ENCODE measurements around the gene RCAN2. TPM values are rescaled to one million over a fixed set of nuclear protein-coding genes. Genes with fewer than 3 reads are reported as not detected.

RCAN2 gene
- total and polyA plus RNA-seq, 8 donors: 1.7 to 19.0 (median 3.4) TPM

DNA sequence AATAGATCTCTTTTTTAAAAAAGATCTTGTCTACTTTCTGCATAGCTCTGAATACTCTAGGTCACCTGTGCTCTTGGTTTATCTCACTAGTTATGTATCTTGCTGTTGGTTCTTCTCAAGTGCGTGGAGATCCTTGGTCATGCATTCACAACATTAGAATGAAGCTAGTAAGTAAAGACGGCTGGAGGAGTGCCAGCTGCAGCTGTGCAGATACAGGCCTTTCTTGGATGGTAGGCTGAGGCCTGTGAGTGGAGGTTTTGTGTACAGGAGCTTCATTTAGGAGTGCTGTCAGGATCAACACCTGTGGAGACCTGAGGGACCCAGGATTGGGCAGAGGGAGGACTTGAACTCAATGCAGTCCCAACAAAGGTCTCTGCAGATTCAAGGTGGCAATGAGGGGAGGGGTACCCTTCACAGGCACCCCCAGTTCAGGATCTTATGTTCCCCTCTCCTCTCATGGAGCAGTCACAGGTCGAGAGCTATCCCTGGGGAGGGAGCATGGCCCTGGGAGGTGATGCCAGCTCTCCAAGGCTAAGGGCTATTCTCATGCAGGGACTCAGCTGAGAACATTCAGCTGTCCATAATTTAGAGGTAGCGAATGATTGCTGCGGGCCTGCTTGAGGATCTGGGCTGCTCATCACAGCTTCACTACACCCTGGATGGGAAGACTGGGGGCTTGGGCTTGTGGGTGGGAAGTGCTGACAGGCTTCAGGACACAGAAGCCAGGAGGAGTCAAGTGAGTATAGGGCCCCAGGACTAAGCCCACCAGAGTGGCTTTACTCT is 221.6 kb downstream of the RCAN2 start:
- 88% methylated on average over 5 of the region's 5 CpGs for WGBS, 2 donors
- H3K27me3 ChIP-seq: no peaks in the 10 kb centered on the region
- H3K27ac ChIP-seq: no peak overlapping the region
- H3K4me3 ChIP-seq: no peak overlapping the region
- no peaks in the 10 kb centered on the region for H3K36me3 ChIP-seq
- no peaks in the 10 kb centered on the region for H3K9me3 ChIP-seq
- TF ChIP-seq, protein P1, sequence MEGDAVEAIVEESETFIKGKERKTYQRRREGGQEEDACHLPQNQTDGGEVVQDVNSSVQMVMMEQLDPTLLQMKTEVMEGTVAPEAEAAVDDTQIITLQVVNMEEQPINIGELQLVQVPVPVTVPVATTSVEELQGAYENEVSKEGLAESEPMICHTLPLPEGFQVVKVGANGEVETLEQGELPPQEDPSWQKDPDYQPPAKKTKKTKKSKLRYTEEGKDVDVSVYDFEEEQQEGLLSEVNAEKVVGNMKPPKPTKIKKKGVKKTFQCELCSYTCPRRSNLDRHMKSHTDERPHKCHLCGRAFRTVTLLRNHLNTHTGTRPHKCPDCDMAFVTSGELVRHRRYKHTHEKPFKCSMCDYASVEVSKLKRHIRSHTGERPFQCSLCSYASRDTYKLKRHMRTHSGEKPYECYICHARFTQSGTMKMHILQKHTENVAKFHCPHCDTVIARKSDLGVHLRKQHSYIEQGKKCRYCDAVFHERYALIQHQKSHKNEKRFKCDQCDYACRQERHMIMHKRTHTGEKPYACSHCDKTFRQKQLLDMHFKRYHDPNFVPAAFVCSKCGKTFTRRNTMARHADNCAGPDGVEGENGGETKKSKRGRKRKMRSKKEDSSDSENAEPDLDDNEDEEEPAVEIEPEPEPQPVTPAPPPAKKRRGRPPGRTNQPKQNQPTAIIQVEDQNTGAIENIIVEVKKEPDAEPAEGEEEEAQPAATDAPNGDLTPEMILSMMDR (IDR thresholded peaks at IDR 0.05): no peak
- intact Hi-C loops (cut with DNase I): no loop called here
- ATAC-seq (no peak), DNase-seq (no peak), FAIRE-seq (no peak)
- peaks cover 11 to 14% (median 14%) of the 10 kb centered on the region in 3 donors for H3K4me1 ChIP-seq

DNA sequence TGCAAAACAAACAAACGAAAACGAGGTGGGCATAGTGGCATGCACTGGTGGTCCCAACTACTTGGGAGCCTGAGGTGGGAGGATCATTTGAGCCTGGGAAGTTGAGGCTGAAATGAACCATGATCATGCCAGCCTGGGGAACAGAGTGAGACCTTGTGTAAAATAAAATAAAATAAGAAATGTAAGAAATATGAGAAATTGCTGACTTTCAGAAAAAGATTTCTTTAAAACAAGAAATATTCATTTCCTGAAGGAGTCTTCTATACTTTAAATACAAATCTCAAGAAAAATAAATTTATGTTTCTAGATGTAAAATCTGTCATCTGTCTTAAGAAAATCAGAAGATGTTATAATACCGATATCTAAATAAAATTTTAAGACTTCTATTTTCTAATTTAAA is 223.7 kb downstream of the RCAN2 start:
- intact Hi-C loops (cut with DNase I): no loop called here
- no peak for DNase-seq

DNA sequence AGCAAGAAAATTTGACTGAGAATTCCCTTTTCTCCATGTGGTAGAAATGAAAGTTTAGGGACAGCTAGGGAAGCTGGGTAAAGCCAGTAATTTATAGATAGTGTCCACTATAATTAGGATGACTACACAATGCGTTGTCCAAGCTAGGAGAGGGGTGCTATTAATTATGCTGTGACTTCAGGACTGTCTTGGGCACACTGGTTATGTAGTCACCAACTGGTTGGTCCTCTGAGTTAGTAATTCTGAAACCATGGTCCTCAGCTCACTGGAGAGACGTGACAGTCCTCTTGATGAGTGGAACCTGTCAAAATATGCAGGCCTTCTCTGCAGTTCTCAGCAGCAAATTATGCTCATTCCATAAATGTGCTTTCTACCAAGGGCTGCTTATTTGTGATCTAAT is 225.9 kb downstream of the RCAN2 start:
- Histone ChIP-seq H3K4me1 (peaks cover 0 to 8% (median 0%) of the 10 kb centered on the region in 3 donors), H3K27me3 (no peaks in the 10 kb centered on the region), H3K9me3 (no peaks in the 10 kb centered on the region), H3K36me3 (no peaks in the 10 kb centered on the region), H3K27ac (no peak overlapping the region), H3K4me3 (no peak overlapping the region)
- FAIRE-seq (no peak), ATAC-seq (no peak), DNase-seq (no peak)
- WGBS, 2 donors: 94% methylated on average over 2 of the region's 2 CpGs
- TF ChIP-seq, protein P1 (IDR thresholded peaks at IDR 0.05): no peak
- intact Hi-C loops (cut with DNase I): no loop called here

More for the DNA sequence above, 223.7 kb downstream of the RCAN2 start:
- 64 to 80% methylated on average over 3 of the region's 3 CpGs for WGBS, 2 donors
- Histone ChIP-seq H3K4me1 (peaks cover 0 to 8% (median 0%) of the 10 kb centered on the region in 3 donors), H3K9me3 (no peaks in the 10 kb centered on the region), H3K27me3 (no peaks in the 10 kb centered on the region), H3K4me3 (no peak overlapping the region), H3K36me3 (no peaks in the 10 kb centered on the region), H3K27ac (no peak overlapping the region)
- FAIRE-seq: no peak
- ATAC-seq: no peak
- TF ChIP-seq, protein P1 (IDR thresholded peaks at IDR 0.05): no peak

DNA sequence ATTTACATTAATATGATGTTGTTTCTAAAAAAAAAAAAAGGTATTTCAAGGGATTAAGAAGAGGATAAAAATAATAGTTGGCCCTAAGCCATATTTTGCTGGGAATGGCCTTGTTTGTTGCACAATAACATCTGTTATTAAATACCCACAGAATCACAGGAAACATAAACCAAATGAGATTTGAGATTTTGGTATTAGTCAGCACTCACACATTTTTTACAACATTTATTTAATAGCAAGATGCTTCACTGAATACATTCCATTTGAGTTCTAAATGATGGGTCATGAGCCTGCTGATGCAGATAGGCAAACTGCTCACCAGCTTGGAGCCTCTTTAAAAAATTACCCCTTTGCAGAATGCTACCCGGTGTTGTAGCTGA is 227.6 kb downstream of the RCAN2 start:
- 67 to 74% methylated on average over 1 of the region's 1 CpG for WGBS, 2 donors
- ATAC-seq: peak in 3 of 4 donors; percentile 28 to 65 (median 42)
- Histone ChIP-seq H3K4me3 (no peak overlapping the region), H3K27ac (no peak overlapping the region), H3K27me3 (no peaks in the 10 kb centered on the region), H3K9me3 (no peaks in the 10 kb centered on the region), H3K4me1 (peaks cover 0 to 8% (median 0%) of the 10 kb centered on the region in 3 donors), H3K36me3 (no peaks in the 10 kb centered on the region)
- FAIRE-seq: no peak
- intact Hi-C loops (cut with DNase I): no loop called here
- no peak for DNase-seq
- TF ChIP-seq, protein P1 (IDR thresholded peaks at IDR 0.05): no peak

Data from pancreas (tissue), 10 donors.